Stimulated activated CD4-positive, alpha-beta T cell treated with anti-CD3 and anti-CD28 coated beads, Interleukin-2, amount 100 ng/mL, for 4 hours (primary cell): ENCODE measurements around the gene THEMIS2.
"Not testable (repeated sequence)": the region's sequence is repeated elsewhere in the genome, so short reads cannot be mapped to it uniquely, and the experiment has no call there.

Experiments
- DNase-seq: peaks from one replicate; pipeline ENCODE4 v3.0.0-alpha.2; 2020; ENCODE audit warnings: low read depth

The THEMIS2 gene

GRCh38 chr1:27863538-27863915 is 8.8 kb upstream of the THEMIS2 start:
- DNase-seq = no peak

- peak; percentile 41 for DNase-seq
These were observed 8.0 kb upstream of the THEMIS2 start for GRCh38 chr1:27864264-27864895.

DNA sequence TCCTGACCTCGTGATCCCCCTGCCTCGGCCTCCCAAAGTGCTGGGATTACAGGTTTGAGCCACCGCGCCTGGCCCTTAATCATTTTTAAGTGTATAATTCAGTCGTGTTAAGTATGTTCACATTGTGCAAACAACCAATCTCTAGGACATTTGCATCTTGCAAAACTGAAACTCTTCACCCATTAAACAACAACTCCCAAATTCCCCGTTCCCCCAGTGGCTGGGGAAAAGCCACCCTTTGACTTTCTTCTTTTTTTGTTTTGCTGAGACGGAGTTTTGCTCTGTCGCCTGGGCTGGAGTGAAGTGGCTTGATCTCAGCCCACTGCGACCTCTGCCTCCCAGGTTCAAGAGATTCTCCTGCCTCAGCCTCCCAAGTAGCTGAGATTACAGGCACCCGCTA is 6.5 kb upstream of the THEMIS2 start:
- no peak for DNase-seq

- DNase-seq = no peak
These were observed 3.8 kb upstream of the THEMIS2 start for GRCh38 chr1:27868556-27868931.

DNA sequence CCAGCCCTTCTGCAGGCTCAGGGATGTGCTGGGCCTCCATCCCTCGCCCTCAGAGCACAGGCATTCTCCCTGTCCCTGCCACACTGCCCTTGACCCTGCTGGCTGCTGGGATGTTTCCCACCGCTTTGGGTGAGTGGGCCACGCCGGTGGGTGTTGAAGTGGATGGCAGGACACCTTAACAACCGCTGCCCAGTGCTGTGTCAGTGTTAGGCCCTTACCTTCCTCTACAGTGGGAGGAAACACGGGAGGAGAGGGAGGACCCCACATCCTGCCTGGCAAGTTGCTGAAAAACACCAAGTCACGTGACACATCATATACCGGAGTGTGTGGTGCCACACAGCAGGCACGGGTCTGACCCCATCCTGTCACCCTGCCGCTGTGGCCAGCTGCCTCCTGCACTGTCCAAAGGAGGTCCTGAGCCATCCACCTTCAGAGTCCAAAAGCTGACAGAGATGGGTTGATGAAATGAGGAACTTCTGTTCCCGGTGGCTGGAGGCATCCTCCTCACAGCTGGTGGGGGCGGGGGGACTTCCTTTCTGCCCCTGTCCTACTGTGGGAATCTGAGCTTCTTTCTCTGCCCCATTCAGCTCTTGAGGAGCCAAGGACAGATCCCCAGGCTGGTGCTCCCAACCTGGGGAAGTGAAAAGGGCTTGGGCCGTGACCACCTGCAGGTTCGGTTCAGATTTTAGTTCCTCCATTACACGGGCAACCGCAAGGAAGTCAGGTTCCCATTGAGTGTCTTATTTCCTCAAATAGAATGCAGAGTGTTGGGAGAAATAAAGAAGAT is 3.2 kb upstream of the THEMIS2 start:
- peak; percentile 38 for DNase-seq

GRCh38 chr1:27869719-27870085 is 2.6 kb upstream of the THEMIS2 start:
- DNase-seq = no peak

GRCh38 chr1:27871076-27871475 is 1.3 kb upstream of the THEMIS2 start:
- DNase-seq = not testable (repeated sequence)

DNA sequence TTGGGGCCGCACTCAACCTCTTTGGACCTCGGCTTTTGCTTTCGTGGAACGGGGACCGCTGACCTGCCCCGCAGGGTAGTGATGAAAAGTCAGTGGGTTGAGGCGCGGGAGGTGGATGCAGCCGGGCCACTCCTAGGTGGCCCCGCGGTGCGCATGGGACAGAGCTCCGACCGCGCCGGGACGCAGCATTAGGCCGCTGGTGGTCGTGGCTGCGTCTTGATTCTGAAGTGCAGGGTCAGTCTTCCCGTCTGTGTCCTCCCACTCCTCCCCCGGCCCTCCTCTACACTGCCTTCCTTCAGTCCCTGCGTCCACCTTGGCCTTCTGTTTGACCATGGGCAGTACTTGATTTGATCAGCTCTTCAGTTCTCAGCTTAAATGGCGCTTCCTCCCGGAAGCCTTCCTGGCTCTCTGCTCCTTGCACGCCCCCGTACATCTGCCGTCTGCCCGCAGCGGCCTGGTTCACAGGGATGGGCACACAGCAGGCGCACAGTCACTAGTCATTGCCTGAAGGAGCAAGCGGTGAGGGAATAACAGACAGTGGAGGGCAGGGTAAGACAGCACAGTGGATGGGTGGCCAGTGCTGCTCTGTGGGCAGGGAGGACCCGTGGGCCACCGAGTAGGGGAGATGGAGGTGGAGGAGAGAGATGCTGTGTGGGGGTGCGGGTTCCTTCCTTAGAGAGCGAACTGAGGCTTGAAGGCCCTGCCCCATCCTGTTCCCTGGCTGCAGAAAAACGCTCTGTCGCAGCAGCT is 633 bp downstream of the THEMIS2 start:
- DNase-seq = no peak

DNA sequence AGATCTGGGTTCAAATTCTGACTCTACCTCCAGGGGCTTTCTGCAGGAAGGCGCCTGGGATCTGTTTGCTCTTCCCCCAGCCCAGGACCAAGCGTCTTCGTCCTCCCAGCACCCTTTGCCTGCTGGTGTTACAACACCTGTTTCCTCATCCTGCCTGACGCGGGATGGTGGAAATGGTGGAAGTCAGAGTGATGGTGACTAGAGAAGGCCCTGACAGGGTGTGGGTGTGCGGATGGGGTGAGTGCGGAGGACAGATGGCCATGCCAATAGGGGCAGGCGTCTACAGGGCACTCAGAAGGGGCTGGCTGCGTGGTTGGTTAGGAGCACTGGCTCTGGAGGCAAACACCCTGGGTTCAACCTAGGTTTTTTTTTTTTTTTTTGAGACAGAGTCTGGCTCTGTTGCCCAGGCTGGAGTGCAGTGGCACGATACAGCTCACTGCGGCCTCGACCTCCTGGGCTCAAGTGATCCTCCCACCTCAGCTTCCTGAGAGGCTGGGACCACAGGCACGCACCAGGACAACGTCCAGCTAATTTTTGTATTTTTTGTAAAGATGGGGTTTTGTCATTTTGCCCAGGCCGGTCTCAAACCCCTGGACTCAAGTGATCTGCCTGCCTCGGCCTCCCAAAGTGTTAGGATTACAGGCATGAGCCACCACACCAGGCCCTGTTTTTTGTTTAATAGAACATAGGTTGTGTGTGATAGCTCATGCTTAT is 1.5 kb downstream of the THEMIS2 start:
- no peak for DNase-seq

DNA sequence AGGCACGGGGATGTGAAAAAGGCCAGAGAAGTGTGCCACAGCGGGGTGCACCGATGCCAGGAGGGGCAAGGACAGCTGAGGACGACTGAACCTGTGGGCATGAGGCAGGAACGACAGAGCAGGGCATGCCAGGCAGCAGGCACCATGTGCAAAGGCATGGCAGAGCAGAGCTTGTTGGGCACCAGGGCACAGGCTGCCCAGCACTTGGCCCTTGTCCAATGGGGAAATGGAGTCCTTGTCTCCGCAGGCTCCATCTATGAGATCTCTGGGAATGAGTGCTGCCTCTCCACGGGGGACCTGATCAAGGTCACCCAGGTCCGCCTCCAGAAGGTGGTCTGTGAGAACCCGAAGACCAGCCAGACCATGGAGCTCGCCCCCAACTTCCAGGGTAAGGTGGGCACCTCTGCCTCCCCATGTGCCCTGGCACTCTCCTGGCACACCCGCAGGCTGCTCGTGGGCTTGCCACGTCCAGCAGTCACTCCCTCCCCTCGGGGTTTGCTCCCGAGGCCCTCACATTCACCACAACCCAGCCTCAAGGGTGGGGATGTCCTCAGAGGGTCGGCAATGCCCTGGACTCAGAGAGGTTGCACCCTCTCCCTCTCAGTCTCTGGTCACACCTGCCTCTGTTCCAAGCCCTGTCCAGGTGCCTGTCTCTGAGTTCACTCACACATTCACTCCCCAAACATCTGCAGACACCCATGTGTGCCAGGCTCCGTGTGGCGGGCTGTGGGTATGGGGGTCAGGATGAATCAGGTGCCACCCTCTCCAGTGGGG is 4.2 kb downstream of the THEMIS2 start:
- DNase-seq = no peak

DNA sequence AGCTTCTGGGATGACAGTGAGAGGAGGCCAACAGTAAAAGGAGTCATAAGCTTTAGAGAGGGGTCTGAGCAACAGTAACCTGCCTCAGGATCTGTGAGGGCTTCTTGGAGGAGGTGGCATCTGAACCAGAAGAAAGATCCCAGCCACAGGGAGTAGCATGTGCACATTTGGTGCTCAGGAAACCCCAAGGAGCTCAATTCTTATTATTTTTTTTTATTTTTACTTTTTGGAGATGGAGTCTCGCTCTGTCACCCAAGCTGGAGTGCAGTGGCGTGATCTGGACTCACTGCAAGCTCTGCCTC is 4.7 kb downstream of the THEMIS2 start:
- no peak for DNase-seq

DNA sequence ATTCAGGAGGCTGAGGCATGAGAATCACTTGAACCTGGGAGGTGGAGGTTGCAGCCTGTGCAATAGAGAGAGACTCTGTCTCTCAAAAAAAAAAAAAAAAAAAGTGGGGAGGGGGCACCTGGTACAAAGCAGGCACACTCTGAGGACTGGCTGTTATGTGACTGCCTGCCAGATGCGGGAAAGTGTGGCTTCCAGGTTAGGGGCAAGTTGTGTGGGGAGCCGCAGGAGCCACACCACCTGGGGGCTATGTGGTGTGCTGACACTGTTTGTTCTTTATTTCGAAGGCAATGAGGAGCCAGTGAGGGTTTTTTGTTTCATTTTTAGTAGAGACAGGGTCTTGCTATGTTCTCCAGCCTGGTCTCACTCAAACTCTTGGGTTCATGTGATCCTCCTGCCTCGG is 5.7 kb downstream of the THEMIS2 start:
- DNase-seq = no peak

DNA sequence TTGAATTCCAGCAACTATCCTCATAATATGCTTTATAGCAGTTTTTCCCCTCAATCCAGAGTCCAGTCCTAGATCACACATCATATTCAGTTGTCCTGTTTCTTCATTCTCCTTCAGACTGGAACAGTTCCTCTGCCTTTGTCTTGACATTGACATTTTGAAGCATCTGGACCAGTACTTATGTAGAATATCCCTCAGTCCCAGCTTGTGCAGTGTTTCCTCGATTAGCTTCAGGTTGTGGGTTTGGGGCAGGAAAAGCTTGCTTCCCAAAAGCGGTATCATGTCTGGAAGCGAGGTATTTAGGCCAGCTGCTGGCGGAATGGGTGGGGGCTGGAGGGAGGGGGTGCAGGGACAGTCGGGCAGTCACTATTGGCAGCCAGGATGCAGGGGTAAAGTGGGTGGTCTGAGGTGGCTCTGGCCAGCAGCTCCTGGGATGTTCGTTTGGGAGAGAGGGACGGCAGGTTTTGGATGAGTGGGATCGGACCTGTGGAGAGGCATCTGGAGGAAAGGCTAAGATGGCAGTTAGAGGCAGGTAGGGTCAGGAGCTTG is 6.5 kb downstream of the THEMIS2 start:
- no peak for DNase-seq

- no peak for DNase-seq
These were observed 7.2 kb downstream of the THEMIS2 start for GRCh38 chr1:27879374-27880082.

DNA sequence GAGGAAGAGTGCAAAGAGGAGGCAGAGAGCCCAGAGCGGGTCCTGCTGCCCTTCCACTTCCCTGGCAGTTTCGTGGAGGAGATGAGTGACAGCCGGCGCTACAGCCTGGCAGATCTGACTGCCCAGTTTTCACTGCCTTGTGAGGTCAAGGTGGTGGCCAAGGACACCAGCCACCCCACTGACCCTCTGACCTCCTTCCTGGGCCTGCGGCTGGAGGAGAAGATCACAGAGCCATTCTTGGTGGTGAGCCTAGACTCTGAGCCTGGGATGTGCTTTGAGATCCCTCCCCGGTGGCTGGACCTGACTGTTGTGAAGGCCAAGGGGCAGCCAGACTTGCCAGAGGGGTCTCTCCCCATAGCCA is 10.2 kb downstream of the THEMIS2 start:
- DNase-seq = no peak

DNA sequence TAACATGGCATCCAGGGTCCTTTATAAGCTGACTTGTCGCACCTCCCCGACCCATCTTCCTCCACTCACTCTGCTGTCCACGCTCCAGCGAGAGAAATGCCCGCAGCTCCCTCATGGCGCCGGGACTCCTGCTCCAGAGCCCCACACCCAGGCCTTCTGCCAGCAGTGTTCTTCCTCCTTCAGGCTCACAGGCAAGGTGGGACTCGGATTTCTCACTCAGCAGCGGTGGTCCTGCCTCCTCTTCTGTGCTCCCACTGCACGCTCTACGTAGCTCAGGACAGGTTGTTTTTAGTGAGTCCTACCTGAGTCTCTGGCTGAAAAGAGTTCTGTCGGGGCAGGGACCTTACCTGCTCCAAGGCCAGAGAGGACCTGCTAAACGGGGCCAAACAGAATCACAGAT is 11.2 kb downstream of the THEMIS2 start:
- DNase-seq = no peak

DNA sequence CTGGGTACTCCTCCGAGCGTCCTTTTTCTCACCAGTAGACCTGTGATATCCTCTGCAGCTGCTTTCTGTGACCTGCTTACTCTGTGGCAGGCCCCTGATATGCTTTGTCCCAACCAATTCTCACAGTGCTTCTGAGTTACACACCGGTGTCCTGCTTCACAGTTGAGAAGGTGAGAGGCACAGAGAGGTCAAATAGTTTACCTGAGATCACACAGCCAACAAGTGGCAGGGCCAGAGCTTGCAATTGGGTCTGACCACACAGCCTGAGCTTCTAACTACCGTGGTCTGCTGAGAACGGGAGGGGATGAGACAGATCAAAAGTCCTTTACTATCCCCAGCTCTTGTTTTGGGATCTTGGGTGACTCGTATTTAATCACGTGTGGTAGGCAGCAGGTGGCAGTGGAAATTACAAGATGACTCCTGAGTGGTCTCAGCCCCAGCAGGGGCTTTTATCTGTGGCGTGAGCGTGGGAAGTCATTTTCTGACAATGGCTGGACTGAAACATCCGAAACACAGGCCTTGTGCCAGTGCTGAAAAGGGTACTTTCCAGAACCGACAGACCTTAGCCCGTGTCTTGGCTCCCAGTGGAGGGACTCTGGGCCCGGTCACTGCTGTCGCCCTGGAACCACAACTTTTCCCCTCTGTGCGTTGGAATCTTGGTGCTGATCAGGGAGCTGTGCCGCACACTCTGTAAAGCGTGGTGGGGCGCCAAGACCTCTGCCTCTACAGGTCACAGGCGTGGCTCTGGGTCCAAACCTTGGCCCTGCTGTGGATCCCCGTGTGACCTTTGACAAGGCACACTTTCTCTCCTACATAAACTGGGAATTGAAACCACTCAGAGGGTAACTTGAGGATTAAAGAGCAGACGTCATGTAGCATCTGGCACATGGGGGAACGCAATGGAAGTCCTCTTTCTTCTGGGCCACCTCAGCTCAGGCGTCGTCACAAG is 11.9 kb downstream of the THEMIS2 start:
- no peak for DNase-seq

DNA sequence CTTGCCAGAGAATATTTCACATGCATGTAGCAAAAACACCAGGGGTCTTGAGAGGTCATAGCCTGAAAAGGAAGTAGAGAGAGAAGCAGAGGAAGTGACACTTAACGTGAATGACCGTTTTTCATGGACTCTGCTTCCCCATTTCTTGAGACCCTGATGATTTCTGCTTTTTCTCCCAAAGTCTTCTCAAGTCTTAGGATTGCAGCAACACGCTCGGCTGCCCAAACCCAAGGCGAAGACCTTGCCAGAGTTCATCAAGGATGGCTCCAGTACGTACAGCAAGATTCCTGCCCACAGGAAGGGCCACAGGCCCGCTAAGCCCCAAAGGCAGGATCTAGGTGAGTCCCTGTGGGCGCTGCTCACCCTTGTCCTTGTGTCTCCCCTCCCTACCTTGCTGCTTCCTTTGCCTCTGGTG is 12.8 kb downstream of the THEMIS2 start:
- DNase-seq = no peak

- no peak for DNase-seq
These were observed 13.4 kb downstream of the THEMIS2 start for GRCh38 chr1:27885621-27886352.
